AG04450 (cell line): Measurements from ENCODE around the gene TAF1C. TPM values are rescaled to one million over a fixed set of nuclear protein-coding genes. Genes with fewer than 3 reads are reported as not detected.

Source experiments
- CTCF ChIA-PET: fragments of 300-600, 350-600 bp; formaldehyde crosslinking; extraction: SDS; loops from one replicate; lab custom pipeline; 2022; ENCODE audit warnings: antibody characterized with exemption, inconsistent platforms; lab: Charles Lee
- POLR2A ChIA-PET: fragments of 350-600 bp; formaldehyde crosslinking; extraction: SDS; loops from one replicate; lab custom pipeline; 2021; ENCODE audit warnings: antibody characterized with exemption, inconsistent platforms; lab: Yijun Ruan, JAX
- DNase-seq: peaks from one replicate; pipeline ENCODE4 v3.0.0-alpha.2; 2011; ENCODE audit warnings: low read depth, low spot score
- H3K27ac ChIP-seq: one replicate; pipeline ENCODE4 v1.5.1; 2012; ENCODE audit warnings: low read depth, low read length, control low read depth
- H3K27me3 ChIP-seq: one replicate; pipeline ENCODE4 v1.6.0; 2012; ENCODE audit warnings: low read length; ENCODE audit not compliant: control insufficient read depth, insufficient read depth
- H3K4me3 ChIP-seq: 2 replicates; pipeline ENCODE4 v1.5.1; 2011; ENCODE audit warnings: mild to moderate bottlenecking, low read depth, low read length, control low read depth
- H3K9me3 ChIP-seq: 2 replicates; pipeline ENCODE4 v1.5.1; 2012; ENCODE audit warnings: low read length; ENCODE audit not compliant: control insufficient read depth, insufficient read depth
- CTCF ChIP-seq: IDR thresholded peaks from 2 replicates; pipeline ENCODE4 v1.5.1; 2011; ENCODE audit warnings: low read depth, low read length, control low read depth, inconsistent platforms
- polyA plus RNA-seq: library from polyadenylated mRNA; depleted of rRNA; stranded (reverse); fragments of >200 nt; gene quantifications from 2 replicates; pipeline ENCODE4 v1.2.3, GENCODE V29; 2011; rRNA removed

Gene TAF1C
- polyA plus RNA-seq, 1 experiment, result 14.2 TPM

GRCh38 chr16:84131117-84131516 lies 55.7 kb downstream of the TAF1C start:
- POLR2A ChIA-PET, result no interaction called here
- CTCF ChIA-PET, result interaction anchor here (1.9 kb wide), 1 partner anchor 56 kb away, joined by 6 read pairs; the partner anchor contains the start of gene TAF1C
- no peaks in the 10 kb centered on the region; the same call in 1 of the 2 replicates for H3K9me3 ChIP-seq
- no peaks in the 10 kb centered on the region for H3K27me3 ChIP-seq
- H3K4me3 ChIP-seq, result no peak overlapping the region
- TF ChIP-seq CTCF, result no peak
- no peak overlapping the region for H3K27ac ChIP-seq
- no peak for DNase-seq

Other genes starting within 250 kb of the TAF1C start
- gene OSGIN1, start 233.8 kb downstream of the TAF1C start, polyA plus RNA-seq, result 6.2 and 8.5 TPM in 2 replicates
- gene NECAB2, start 218.8 kb downstream of the TAF1C start, polyA plus RNA-seq, result 0.20 and 0.24 TPM in 2 replicates
- not detected in 2 replicates for gene SLC38A8, start 144.3 kb downstream of the TAF1C start, polyA plus RNA-seq
- 92.1 and 116 TPM in 2 replicates for gene MBTPS1, start 70.1 kb downstream of the TAF1C start, polyA plus RNA-seq
- 23.7 and 29.5 TPM in 2 replicates for gene HSDL1, start 41.9 kb downstream of the TAF1C start, polyA plus RNA-seq
- not detected in 2 replicates for gene DNAAF1, start 41.7 kb downstream of the TAF1C start, polyA plus RNA-seq
- gene ADAD2, start 4.1 kb upstream of the TAF1C start, polyA plus RNA-seq, result not detected in 2 replicates
- gene KCNG4, start 53.0 kb upstream of the TAF1C start, polyA plus RNA-seq, result not detected in 2 replicates
- 19.9 and 21.0 TPM in 2 replicates for gene WFDC1, start 107.8 kb upstream of the TAF1C start, polyA plus RNA-seq
- gene ATP2C2, start 181.5 kb upstream of the TAF1C start, polyA plus RNA-seq, result not detected in 2 replicates